ENCODE results near the gene NUP210.
A peak's percentile ranks its signal among the peaks of the same experiment; 100 is the strongest.

NUP210 gene

GRCh38 chr3:13299531-13300155, 120.5 kb downstream of the NUP210 start:
- H3K4ac ChIP-seq (ENCODE audit: low read depth, low read length) = no peak overlapping the region

GRCh38 chr3:13296662-13297061, 123.5 kb downstream of the NUP210 start:
- WGBS (ENCODE audit: extremely low coverage, insufficient coverage, low lambda C conversion rate) = no CpG with 5 or more reads among the region's 6 CpGs
- Histone ChIP-seq H3K79me2 (ENCODE audit: control insufficient read depth, insufficient read depth, low read length) (no peaks in the 10 kb centered on the region), H3K27me3 (ENCODE audit: insufficient read depth, low read length, poor library complexity) (no peaks in the 10 kb centered on the region), H3K27ac (ENCODE audit: low read depth, low read length) (no peak overlapping the region), H2BK120ac (ENCODE audit: low read depth, low read length) (no peak overlapping the region), H3K4me2 (ENCODE audit: low read length) (no peak overlapping the region), H3K79me1 (ENCODE audit: low read length) (no peaks in the 10 kb centered on the region), H3K9ac (ENCODE audit: low read length) (no peak overlapping the region), H4K8ac (ENCODE audit: low read depth, low read length) (no peak overlapping the region), H3K36me3 (ENCODE audit: control insufficient read depth, insufficient read depth, low read length) (no peaks in the 10 kb centered on the region), H4K5ac (ENCODE audit: low read length) (no peak overlapping the region), H3K4me1 (ENCODE audit: control insufficient read depth, low read depth, low read length) (peaks cover 1% of the 10 kb centered on the region), H2BK15ac (replicated peaks; ENCODE audit: low read depth) (no peak overlapping the region), H3K56ac (ENCODE audit: low read length) (no peak overlapping the region), H3K4ac (ENCODE audit: low read depth, low read length) (no peak overlapping the region), H3K4me3 (ENCODE audit: low read length) (no peak overlapping the region), H2BK5ac (ENCODE audit: low read length) (no peak overlapping the region), H3K18ac (ENCODE audit: low read length) (peak overlapping the region; percentile 29), H3K23ac (ENCODE audit: low read length) (no peak overlapping the region), H2AK5ac (ENCODE audit: low read length) (no peak overlapping the region)
- peak; percentile 32 for DNase-seq

More at GRCh38 chr3:13299531-13300155, 120.5 kb downstream of the NUP210 start:
- H2BK15ac ChIP-seq (replicated peaks; ENCODE audit: low read depth) = no peak overlapping the region
- H3K27ac ChIP-seq (ENCODE audit: low read depth, low read length) = no peak overlapping the region
- no CpG with 5 or more reads among the region's 7 CpGs for WGBS (ENCODE audit: extremely low coverage, insufficient coverage, low lambda C conversion rate)
- H3K27me3 ChIP-seq (ENCODE audit: insufficient read depth, low read length, poor library complexity) = no peaks in the 10 kb centered on the region
- no peak overlapping the region for H3K23ac ChIP-seq (ENCODE audit: low read length)
- H3K56ac ChIP-seq (ENCODE audit: low read length) = no peak overlapping the region
- H2BK5ac ChIP-seq (ENCODE audit: low read length) = no peak overlapping the region
- DNase-seq = no peak
- H3K4me3 ChIP-seq (ENCODE audit: low read length) = no peak overlapping the region
- H4K8ac ChIP-seq (ENCODE audit: low read depth, low read length) = no peak overlapping the region
- no peaks in the 10 kb centered on the region for H3K79me2 ChIP-seq (ENCODE audit: control insufficient read depth, insufficient read depth, low read length)
- no peak overlapping the region for H2AK5ac ChIP-seq (ENCODE audit: low read length)
- H3K9ac ChIP-seq (ENCODE audit: low read length) = no peak overlapping the region
- H3K36me3 ChIP-seq (ENCODE audit: control insufficient read depth, insufficient read depth, low read length) = no peaks in the 10 kb centered on the region
- peaks cover 1% of the 10 kb centered on the region for H3K4me1 ChIP-seq (ENCODE audit: control insufficient read depth, low read depth, low read length)
- H3K79me1 ChIP-seq (ENCODE audit: low read length) = no peaks in the 10 kb centered on the region
- H2BK120ac ChIP-seq (ENCODE audit: low read depth, low read length) = no peak overlapping the region
- H3K18ac ChIP-seq (ENCODE audit: low read length) = no peak overlapping the region
- H4K5ac ChIP-seq (ENCODE audit: low read length) = no peak overlapping the region
- H3K4me2 ChIP-seq (ENCODE audit: low read length) = no peak overlapping the region

DNA sequence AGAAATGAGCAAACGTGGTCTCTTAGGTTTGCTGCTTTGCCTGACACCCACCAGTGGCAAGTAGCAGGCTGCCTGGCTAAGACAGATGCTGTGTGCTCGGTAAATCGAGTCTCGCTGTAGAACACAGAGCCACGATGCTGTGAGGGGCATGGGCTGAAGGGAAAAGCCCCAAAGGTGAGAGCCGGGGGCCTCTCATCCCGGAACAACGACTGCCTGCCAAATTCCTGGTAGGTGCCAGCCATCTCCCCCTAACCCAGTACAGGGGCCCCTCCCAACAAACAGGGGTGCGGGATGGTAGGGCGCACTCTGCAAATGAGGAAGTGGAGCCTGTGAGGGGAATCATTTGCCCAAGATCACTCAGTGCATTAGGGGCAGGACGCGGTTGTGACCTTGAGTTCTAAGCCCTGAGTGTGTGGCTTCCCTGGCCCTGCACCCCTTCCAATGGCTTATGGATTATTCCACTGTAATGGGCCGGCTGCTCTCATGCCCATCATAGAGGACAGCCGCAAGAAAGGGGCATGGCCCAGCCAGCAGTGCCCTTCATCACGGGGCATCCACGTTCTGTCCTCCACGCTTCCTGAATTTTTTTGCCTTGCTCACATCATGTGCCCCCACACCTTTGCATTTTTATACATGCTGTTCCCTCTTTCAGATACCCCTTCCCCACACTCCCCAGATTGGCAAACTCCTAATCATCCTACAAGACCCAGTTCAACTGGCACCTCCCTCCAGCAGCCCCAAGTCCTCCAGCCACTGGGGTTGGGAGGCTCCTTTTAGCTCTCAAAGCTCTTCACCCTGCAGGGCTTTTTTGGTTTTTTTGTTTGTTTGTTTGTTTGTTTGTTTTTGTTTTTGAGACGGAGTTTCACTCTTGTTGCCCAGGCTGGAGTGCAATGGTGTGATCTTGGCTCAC, 125.4 kb downstream of the NUP210 start:
- no CpG with 5 or more reads among the region's 18 CpGs for WGBS (ENCODE audit: extremely low coverage, insufficient coverage, low lambda C conversion rate)
- Histone ChIP-seq H3K27me3 (ENCODE audit: insufficient read depth, low read length, poor library complexity) (no peaks in the 10 kb centered on the region), H3K4ac (ENCODE audit: low read depth, low read length) (no peak overlapping the region), H3K56ac (ENCODE audit: low read length) (no peak overlapping the region), H3K79me1 (ENCODE audit: low read length) (no peaks in the 10 kb centered on the region), H3K23ac (ENCODE audit: low read length) (no peak overlapping the region), H2BK5ac (ENCODE audit: low read length) (no peak overlapping the region), H4K8ac (ENCODE audit: low read depth, low read length) (no peak overlapping the region), H3K36me3 (ENCODE audit: control insufficient read depth, insufficient read depth, low read length) (no peaks in the 10 kb centered on the region), H3K18ac (ENCODE audit: low read length) (no peak overlapping the region), H4K5ac (ENCODE audit: low read length) (no peak overlapping the region), H2BK120ac (ENCODE audit: low read depth, low read length) (no peak overlapping the region), H3K9ac (ENCODE audit: low read length) (no peak overlapping the region), H2BK15ac (replicated peaks; ENCODE audit: low read depth) (no peak overlapping the region), H3K4me3 (ENCODE audit: low read length) (no peak overlapping the region), H3K79me2 (ENCODE audit: control insufficient read depth, insufficient read depth, low read length) (no peaks in the 10 kb centered on the region), H2AK5ac (ENCODE audit: low read length) (no peak overlapping the region), H3K4me1 (ENCODE audit: control insufficient read depth, low read depth, low read length) (peaks cover 1% of the 10 kb centered on the region), H3K4me2 (ENCODE audit: low read length) (no peak overlapping the region), H3K27ac (ENCODE audit: low read depth, low read length) (no peak overlapping the region)
- no peak for DNase-seq

DNA sequence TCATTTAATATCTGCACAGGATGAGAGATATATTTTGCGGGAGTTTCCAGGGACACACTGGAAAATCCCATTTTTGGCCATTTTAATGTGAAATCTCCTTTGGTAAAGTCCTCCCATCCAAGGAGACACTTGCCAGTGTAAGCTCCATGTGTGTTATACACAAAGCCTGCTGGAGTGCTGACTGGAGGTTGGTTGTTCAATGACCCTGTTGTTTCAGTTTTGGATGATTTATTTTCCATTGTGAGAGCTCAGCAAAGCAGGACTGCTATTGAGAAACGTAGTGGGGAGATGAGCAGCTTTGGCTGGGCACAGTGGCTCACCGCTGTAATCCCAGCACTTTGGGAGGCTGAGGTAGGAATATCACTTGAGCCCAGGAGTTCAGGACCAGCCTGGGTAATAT, 127.7 kb downstream of the NUP210 start:
- Histone ChIP-seq H3K56ac (ENCODE audit: low read length) (no peak overlapping the region), H3K4ac (ENCODE audit: low read depth, low read length) (no peak overlapping the region), H4K8ac (ENCODE audit: low read depth, low read length) (no peak overlapping the region), H3K27me3 (ENCODE audit: insufficient read depth, low read length, poor library complexity) (no peaks in the 10 kb centered on the region), H3K79me2 (ENCODE audit: control insufficient read depth, insufficient read depth, low read length) (no peaks in the 10 kb centered on the region), H3K4me1 (ENCODE audit: control insufficient read depth, low read depth, low read length) (no peaks in the 10 kb centered on the region), H2AK5ac (ENCODE audit: low read length) (no peak overlapping the region), H2BK120ac (ENCODE audit: low read depth, low read length) (no peak overlapping the region), H4K5ac (ENCODE audit: low read length) (no peak overlapping the region), H3K4me3 (ENCODE audit: low read length) (no peak overlapping the region), H3K79me1 (ENCODE audit: low read length) (no peaks in the 10 kb centered on the region), H3K36me3 (ENCODE audit: control insufficient read depth, insufficient read depth, low read length) (no peaks in the 10 kb centered on the region), H2BK15ac (replicated peaks; ENCODE audit: low read depth) (no peak overlapping the region), H2BK5ac (ENCODE audit: low read length) (no peak overlapping the region), H3K9ac (ENCODE audit: low read length) (no peak overlapping the region), H3K18ac (ENCODE audit: low read length) (no peak overlapping the region), H3K4me2 (ENCODE audit: low read length) (no peak overlapping the region), H3K23ac (ENCODE audit: low read length) (no peak overlapping the region), H3K27ac (ENCODE audit: low read depth, low read length) (no peak overlapping the region)
- DNase-seq = no peak
- WGBS (ENCODE audit: extremely low coverage, insufficient coverage, low lambda C conversion rate) = no CpG with 5 or more reads among the region's 3 CpGs

- H2BK120ac ChIP-seq (ENCODE audit: low read depth, low read length) = no peak overlapping the region
- no peak for DNase-seq
- H2BK5ac ChIP-seq (ENCODE audit: low read length) = no peak overlapping the region
- no peak overlapping the region for H3K23ac ChIP-seq (ENCODE audit: low read length)
- no peak overlapping the region for H2AK5ac ChIP-seq (ENCODE audit: low read length)
- H3K9ac ChIP-seq (ENCODE audit: low read length) = no peak overlapping the region
- WGBS (ENCODE audit: extremely low coverage, insufficient coverage, low lambda C conversion rate) = no CpG with 5 or more reads among the region's 3 CpGs
- no peak overlapping the region for H3K27ac ChIP-seq (ENCODE audit: low read depth, low read length)
- H3K56ac ChIP-seq (ENCODE audit: low read length) = no peak overlapping the region
- H3K79me2 ChIP-seq (ENCODE audit: control insufficient read depth, insufficient read depth, low read length) = no peaks in the 10 kb centered on the region
- no peaks in the 10 kb centered on the region for H3K4me1 ChIP-seq (ENCODE audit: control insufficient read depth, low read depth, low read length)
- no peak overlapping the region for H3K4me2 ChIP-seq (ENCODE audit: low read length)
- H3K4me3 ChIP-seq (ENCODE audit: low read length) = no peak overlapping the region
- no peak overlapping the region for H4K5ac ChIP-seq (ENCODE audit: low read length)
- no peak overlapping the region for H2BK15ac ChIP-seq (replicated peaks; ENCODE audit: low read depth)
- no peak overlapping the region for H3K18ac ChIP-seq (ENCODE audit: low read length)
- no peaks in the 10 kb centered on the region for H3K79me1 ChIP-seq (ENCODE audit: low read length)
- no peaks in the 10 kb centered on the region for H3K36me3 ChIP-seq (ENCODE audit: control insufficient read depth, insufficient read depth, low read length)
- H3K27me3 ChIP-seq (ENCODE audit: insufficient read depth, low read length, poor library complexity) = no peaks in the 10 kb centered on the region
- H4K8ac ChIP-seq (ENCODE audit: low read depth, low read length) = no peak overlapping the region
- no peak overlapping the region for H3K4ac ChIP-seq (ENCODE audit: low read depth, low read length)
Measured at GRCh38 chr3:13290941-13291340, 129.2 kb downstream of the NUP210 start.
